SU-DHL-6 (cell line): ENCODE data around the gene TDRD7.

Source experiments
- CTCF ChIP-seq: fragments of 200-600 bp; sonication (generic); IDR thresholded peaks from one replicate; pipeline ENCODE4 v1.5.1; 2017; ENCODE audit warnings: antibody characterized with exemption, mild to moderate bottlenecking, low read length, moderate library complexity; ENCODE audit not compliant: insufficient read depth, poor library complexity, severe bottlenecking
- EZH2phosphoT487 ChIP-seq: fragments of 200-600 bp; sonication (generic), shearing (Covaris generic); conservative IDR thresholded peaks from 2 replicates; pipeline ENCODE4 v1.6.1; 2018; ENCODE audit warnings: mild to moderate bottlenecking, antibody characterized with exemption, low read length, moderate library complexity, mixed read lengths

GRCh38 chr9:97462914-97463313 lies 51.0 kb downstream of the TDRD7 start:
- TF ChIP-seq CTCF (no peak), EZH2phosphoT487 (no peak)
